Tibial nerve (tissue), 3 donors: ENCODE measurements around the gene CORO2B.

Experiments
- CTCF ChIP-seq, 5 experiments: fragments of 200-600 bp in 3 of 5; fragments of 450-650 bp in 2 of 5; sonication (generic) in 3 of 5; IDR thresholded peaks; one replicate each; pipeline ENCODE4 v1.5.1; 2016 to 2019; ENCODE audit warnings: antibody characterized with exemption in 5 of 5, mild to moderate bottlenecking in 3 of 5, moderate library complexity in 2 of 5
- POLR2A ChIP-seq, 2 donors: fragments of 450-650 bp; IDR thresholded peaks; one replicate each; pipeline ENCODE4 v1.6.1; 2017; ENCODE audit warnings: antibody characterized with exemption in 2 of 2, mild to moderate bottlenecking in 2 of 2, moderate library complexity in 2 of 2

GRCh38 chr15:68764090-68764489 lies 185.3 kb downstream of the CORO2B start:
- TF ChIP-seq CTCF (IDR thresholded peaks at IDR 0.05) (no peak), POLR2A (IDR thresholded peaks at IDR 0.05) (no peak)
